Right atrium auricular region (tissue), 2 donors: ENCODE measurements around the gene PHOSPHO1. TPM values are rescaled to one million over a fixed set of nuclear protein-coding genes. Genes with fewer than 3 reads are reported as not detected.

Source experiments
- DNase-seq: peaks from one replicate; pipeline ENCODE4 v3.0.0-alpha.2; 2019; ENCODE audit warnings: low spot score
- H3K27ac ChIP-seq, 2 donors: fragments of 200-600 bp; sonication (generic); 1 replicate in 1 of 2; 2 replicates in 1 of 2; pipeline ENCODE4 v1.5.1; 2016 to 2019
- H3K27me3 ChIP-seq, 2 donors: fragments of 200-600 bp; sonication (generic); one replicate each; pipeline versions ENCODE4 v1.5.1 to v1.6.0; 2017 to 2019
- H3K36me3 ChIP-seq: fragments of 200-600 bp; sonication (generic); one replicate; pipeline ENCODE4 v1.5.1; 2016
- H3K4me1 ChIP-seq, 2 donors: fragments of 200-600 bp; sonication (generic); one replicate each; pipeline versions ENCODE4 v1.5.1 to v1.6.0; 2017 to 2019
- H3K4me3 ChIP-seq, 2 donors: fragments of 200-600 bp; sonication (generic); 1 replicate in 1 of 2; 2 replicates in 1 of 2; pipeline ENCODE4 v1.5.1; 2017 to 2019; ENCODE audit warnings: mild to moderate bottlenecking in 1 of 2, moderate library complexity in 1 of 2
- H3K9me3 ChIP-seq, 2 donors: fragments of 200-600 bp; sonication (generic); one replicate each; pipeline ENCODE4 v1.5.1; 2019
- CTCF ChIP-seq, 2 donors: fragments of 200-600 bp; sonication (generic); IDR thresholded peaks; one replicate each; pipeline ENCODE4 v1.5.1; 2019; ENCODE audit warnings: antibody characterized with exemption in 2 of 2
- total RNA-seq, 2 donors: library from RNA; depleted of rRNA; stranded (reverse); fragments of >200 nt; gene quantifications; one replicate each; pipeline ENCODE4 v1.1.0, GENCODE V29; 2016

Gene PHOSPHO1
- total RNA-seq, 2 donors from 2014 or later: 0.56 to 2.2 TPM

GRCh38 chr17:49225554-49226236 lies 4.9 kb downstream of the PHOSPHO1 start:
- Histone ChIP-seq H3K4me3 (no peak overlapping the region), H3K9me3 (no peaks in the 10 kb centered on the region), H3K4me1 (peaks cover 0 to 34% of the 10 kb centered on the region in 2 donors), H3K27me3 (peaks cover 0 to 8% of the 10 kb centered on the region in 2 donors), H3K27ac (no peak overlapping the region), H3K36me3 (no peaks in the 10 kb centered on the region)
- TF ChIP-seq CTCF (IDR thresholded peaks at IDR 0.05): no peak
- no peak for DNase-seq

- TF ChIP-seq CTCF (IDR thresholded peaks at IDR 0.05): no peak
- Histone ChIP-seq H3K9me3 (no peaks in the 10 kb centered on the region), H3K36me3 (no peaks in the 10 kb centered on the region), H3K4me1 (peaks cover 0 to 28% of the 10 kb centered on the region in 2 donors), H3K4me3 (peak overlapping the region in 1 of 2 donors; percentile 34), H3K27me3 (peaks cover 0 to 8% of the 10 kb centered on the region in 2 donors), H3K27ac (no peak overlapping the region)
- DNase-seq: no peak
Measured at GRCh38 chr17:49224997-49225337, 5.6 kb downstream of the PHOSPHO1 start.

GRCh38 chr17:49224198-49224996 lies 6.2 kb downstream of the PHOSPHO1 start:
- DNase-seq: no peak
- no peaks in the 10 kb centered on the region for H3K36me3 ChIP-seq
- no peaks in the 10 kb centered on the region for H3K9me3 ChIP-seq
- H3K27me3 ChIP-seq: peaks cover 0 to 8% of the 10 kb centered on the region in 2 donors
- H3K27ac ChIP-seq: no peak overlapping the region
- peaks cover 0 to 28% of the 10 kb centered on the region in 2 donors for H3K4me1 ChIP-seq
- TF ChIP-seq CTCF (IDR thresholded peaks at IDR 0.05): no peak
- H3K4me3 ChIP-seq: peak overlapping the region in 1 of 2 donors; percentile 34

- H3K9me3 ChIP-seq: no peaks in the 10 kb centered on the region
- H3K27ac ChIP-seq: no peak overlapping the region
- peak; percentile 78 to 82 for TF ChIP-seq CTCF (IDR thresholded peaks at IDR 0.05)
- DNase-seq: no peak
- H3K4me1 ChIP-seq: peaks cover 0 to 30% of the 10 kb centered on the region in 2 donors
- H3K4me3 ChIP-seq: peak overlapping the region in 1 of 2 donors; percentile 34
- peaks cover 0 to 8% of the 10 kb centered on the region in 2 donors for H3K27me3 ChIP-seq
- no peaks in the 10 kb centered on the region for H3K36me3 ChIP-seq
Measured at GRCh38 chr17:49223517-49224197, 6.9 kb downstream of the PHOSPHO1 start.

- Histone ChIP-seq H3K27me3 (peaks cover 0 to 8% of the 10 kb centered on the region in 2 donors), H3K9me3 (no peaks in the 10 kb centered on the region), H3K36me3 (no peaks in the 10 kb centered on the region), H3K27ac (no peak overlapping the region), H3K4me1 (peaks cover 0 to 33% of the 10 kb centered on the region in 2 donors), H3K4me3 (no peak overlapping the region)
- no peak for TF ChIP-seq CTCF (IDR thresholded peaks at IDR 0.05)
- DNase-seq: no peak
Measured at GRCh38 chr17:49223168-49223516, 7.4 kb downstream of the PHOSPHO1 start.
